Measurements from ENCODE around the gene RPL7A. TPM values are rescaled to one million over a fixed set of nuclear protein-coding genes. Genes with fewer than 3 reads are reported as not detected.
A peak's percentile ranks its signal among the peaks of the same experiment; 100 is the strongest.

The RPL7A gene
- total RNA-seq, 1 donor from 2014 or later, result 2,045 TPM

DNA sequence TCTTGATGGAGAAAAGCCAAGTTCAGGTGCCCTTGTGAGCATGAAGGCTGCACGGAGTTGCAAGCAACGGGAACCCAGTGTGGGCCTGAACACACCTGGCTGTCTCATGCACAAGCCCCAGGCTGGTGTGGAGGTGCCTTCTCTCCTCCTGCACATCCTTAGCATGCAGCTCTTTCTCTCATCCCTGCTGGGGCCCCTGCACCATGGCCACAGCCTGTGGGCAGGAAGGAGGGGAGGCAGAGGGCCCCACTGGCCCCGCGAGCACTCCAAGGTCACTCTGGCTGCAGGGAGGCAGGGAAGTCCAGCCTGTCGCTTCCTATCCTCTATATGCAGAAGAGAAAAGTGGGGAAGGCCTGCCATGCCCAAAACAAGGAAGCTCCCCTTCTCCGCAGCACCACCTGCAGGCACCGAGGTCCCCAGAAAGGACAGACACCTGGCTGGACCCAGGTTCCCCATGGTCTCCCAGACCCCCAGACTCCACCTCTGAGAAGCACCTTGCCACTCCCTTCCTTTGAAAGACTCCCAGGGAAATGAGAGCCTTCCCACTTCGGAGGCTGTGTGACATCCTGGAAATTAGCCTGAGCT is 46.8 kb downstream of the RPL7A start:
- no peaks in the 10 kb centered on the region for H3K9me3 Mint-ChIP-seq (ENCODE audit: low read depth)
- H3K36me3 Mint-ChIP-seq (ENCODE audit: insufficient read depth), result no peaks in the 10 kb centered on the region
- H3K4me3 Mint-ChIP-seq (ENCODE audit: low read depth), result no peak overlapping the region
- TF ChIP-seq, protein P1, sequence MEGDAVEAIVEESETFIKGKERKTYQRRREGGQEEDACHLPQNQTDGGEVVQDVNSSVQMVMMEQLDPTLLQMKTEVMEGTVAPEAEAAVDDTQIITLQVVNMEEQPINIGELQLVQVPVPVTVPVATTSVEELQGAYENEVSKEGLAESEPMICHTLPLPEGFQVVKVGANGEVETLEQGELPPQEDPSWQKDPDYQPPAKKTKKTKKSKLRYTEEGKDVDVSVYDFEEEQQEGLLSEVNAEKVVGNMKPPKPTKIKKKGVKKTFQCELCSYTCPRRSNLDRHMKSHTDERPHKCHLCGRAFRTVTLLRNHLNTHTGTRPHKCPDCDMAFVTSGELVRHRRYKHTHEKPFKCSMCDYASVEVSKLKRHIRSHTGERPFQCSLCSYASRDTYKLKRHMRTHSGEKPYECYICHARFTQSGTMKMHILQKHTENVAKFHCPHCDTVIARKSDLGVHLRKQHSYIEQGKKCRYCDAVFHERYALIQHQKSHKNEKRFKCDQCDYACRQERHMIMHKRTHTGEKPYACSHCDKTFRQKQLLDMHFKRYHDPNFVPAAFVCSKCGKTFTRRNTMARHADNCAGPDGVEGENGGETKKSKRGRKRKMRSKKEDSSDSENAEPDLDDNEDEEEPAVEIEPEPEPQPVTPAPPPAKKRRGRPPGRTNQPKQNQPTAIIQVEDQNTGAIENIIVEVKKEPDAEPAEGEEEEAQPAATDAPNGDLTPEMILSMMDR (IDR thresholded peaks at IDR 0.05; ENCODE audit: unreplicated experiment), result no peak
- H3K27me3 Mint-ChIP-seq, result peaks cover 9% of the 10 kb centered on the region
- no peak overlapping the region for H3K27ac Mint-ChIP-seq
- no peak for DNase-seq (ENCODE audit: low spot score, unreplicated experiment)
- H3K4me1 Mint-ChIP-seq (ENCODE audit: low read depth), result peaks cover 3% of the 10 kb centered on the region

GRCh38 chr9:133396952-133397351 is 48.9 kb downstream of the RPL7A start:
- Mint-ChIP-seq H3K4me3 (ENCODE audit: low read depth) (no peak overlapping the region), H3K9me3 (ENCODE audit: low read depth) (no peaks in the 10 kb centered on the region), H3K36me3 (ENCODE audit: insufficient read depth) (no peaks in the 10 kb centered on the region), H3K27ac (no peak overlapping the region), H3K4me1 (ENCODE audit: low read depth) (no peaks in the 10 kb centered on the region), H3K27me3 (peaks cover 9% of the 10 kb centered on the region)
- TF ChIP-seq, protein P1 (IDR thresholded peaks at IDR 0.05; ENCODE audit: unreplicated experiment), result peak; percentile 46
- DNase-seq (ENCODE audit: low spot score, unreplicated experiment), result no peak

GRCh38 chr9:133397370-133397769 is 49.4 kb downstream of the RPL7A start:
- no peaks in the 10 kb centered on the region for H3K4me1 Mint-ChIP-seq (ENCODE audit: low read depth)
- H3K27ac Mint-ChIP-seq, result peak overlapping the region; percentile 47
- no peaks in the 10 kb centered on the region for H3K9me3 Mint-ChIP-seq (ENCODE audit: low read depth)
- H3K36me3 Mint-ChIP-seq (ENCODE audit: insufficient read depth), result no peaks in the 10 kb centered on the region
- no peak for DNase-seq (ENCODE audit: low spot score, unreplicated experiment)
- no peak overlapping the region for H3K4me3 Mint-ChIP-seq (ENCODE audit: low read depth)
- peaks cover 9% of the 10 kb centered on the region for H3K27me3 Mint-ChIP-seq
- TF ChIP-seq, protein P1 (IDR thresholded peaks at IDR 0.05; ENCODE audit: unreplicated experiment), result no peak

GRCh38 chr9:133397895-133398294 is 49.9 kb downstream of the RPL7A start:
- H3K4me1 Mint-ChIP-seq (ENCODE audit: low read depth), result no peaks in the 10 kb centered on the region
- no peaks in the 10 kb centered on the region for H3K36me3 Mint-ChIP-seq (ENCODE audit: insufficient read depth)
- peaks cover 9% of the 10 kb centered on the region for H3K27me3 Mint-ChIP-seq
- no peak overlapping the region for H3K4me3 Mint-ChIP-seq (ENCODE audit: low read depth)
- TF ChIP-seq, protein P1 (IDR thresholded peaks at IDR 0.05; ENCODE audit: unreplicated experiment), result no peak
- H3K27ac Mint-ChIP-seq, result no peak overlapping the region
- no peaks in the 10 kb centered on the region for H3K9me3 Mint-ChIP-seq (ENCODE audit: low read depth)
- DNase-seq (ENCODE audit: low spot score, unreplicated experiment), result no peak

DNA sequence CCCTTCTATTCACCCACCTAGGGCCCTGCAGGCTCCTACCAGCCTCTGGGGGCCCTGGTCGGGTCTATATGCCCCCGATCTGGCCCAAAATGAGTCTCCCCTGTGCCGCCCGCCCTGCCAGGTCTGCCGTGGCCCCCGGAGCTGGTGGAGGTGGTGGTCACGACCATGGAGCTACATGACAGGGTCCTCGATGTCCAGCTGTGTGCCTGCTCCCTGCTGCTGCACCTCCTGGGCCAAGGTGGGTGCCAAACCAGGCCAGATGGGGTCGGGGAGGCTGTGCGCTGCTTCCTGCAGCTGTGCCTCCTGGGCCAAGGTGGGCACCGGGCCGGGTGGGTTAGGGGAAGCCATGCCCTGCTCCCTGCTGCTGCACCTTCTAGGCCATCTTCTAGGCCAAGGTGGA is 52.3 kb downstream of the RPL7A start:
- Mint-ChIP-seq H3K4me1 (ENCODE audit: low read depth) (no peaks in the 10 kb centered on the region), H3K27ac (no peak overlapping the region), H3K27me3 (peaks cover 9% of the 10 kb centered on the region), H3K4me3 (ENCODE audit: low read depth) (no peak overlapping the region), H3K36me3 (ENCODE audit: insufficient read depth) (peaks cover 3% of the 10 kb centered on the region), H3K9me3 (ENCODE audit: low read depth) (no peaks in the 10 kb centered on the region)
- DNase-seq (ENCODE audit: low spot score, unreplicated experiment), result no peak
- TF ChIP-seq, protein P1 (IDR thresholded peaks at IDR 0.05; ENCODE audit: unreplicated experiment), result no peak

Other genes with a start within 250 kb of the RPL7A start
- gene RALGDS, start 227.0 kb upstream of the RPL7A start, total RNA-seq, result 82.3 and 84.6 TPM in 2 replicates
- 5.2 and 7.3 TPM in 2 replicates for gene GBGT1, start 184.3 kb upstream of the RPL7A start, total RNA-seq
- gene OBP2B, start 139.0 kb upstream of the RPL7A start, total RNA-seq, result not detected in 2 replicates
- 9.3 and 10.3 TPM in 2 replicates for gene ABO, start 73.0 kb upstream of the RPL7A start, total RNA-seq
- gene SURF6, start 12.0 kb upstream of the RPL7A start, total RNA-seq, result 21.3 and 23.1 TPM in 2 replicates
- gene MED22, start 87 bp upstream of the RPL7A start, total RNA-seq, result 48.4 and 49.2 TPM in 2 replicates
- 36.3 and 42.9 TPM in 2 replicates for gene SURF1, start 8.3 kb downstream of the RPL7A start, total RNA-seq
- gene SURF2, start 8.3 kb downstream of the RPL7A start, total RNA-seq, result 15.8 and 19.8 TPM in 2 replicates
- 120 and 122 TPM in 2 replicates for gene SURF4, start 27.8 kb downstream of the RPL7A start, total RNA-seq
- 3.8 and 4.0 TPM in 2 replicates for gene STKLD1, start 28.1 kb downstream of the RPL7A start, total RNA-seq
- gene REXO4, start 69.8 kb downstream of the RPL7A start, total RNA-seq, result 30.3 and 30.9 TPM in 2 replicates
- 16.0 and 17.8 TPM in 2 replicates for gene ADAMTS13, start 74.1 kb downstream of the RPL7A start, total RNA-seq
- 55.6 and 56.2 TPM in 2 replicates for gene CACFD1, start 111.8 kb downstream of the RPL7A start, total RNA-seq
- 4.7 and 5.2 TPM in 2 replicates for gene SLC2A6, start 130.9 kb downstream of the RPL7A start, total RNA-seq
- gene MYMK, start 176.7 kb downstream of the RPL7A start, total RNA-seq, result not detected in 2 replicates
- 0.07 and 0.14 TPM in 2 replicates for gene ADAMTSL2, start 186.5 kb downstream of the RPL7A start, total RNA-seq